Limb (tissue), 2 donors: Measurements from ENCODE around the gene POU2F3.

Experiments used
- DNase-seq, 2 donors: peaks; one replicate each; pipeline ENCODE4 v3.0.0-alpha.2; 2016; ENCODE audit errors: extremely low spot score in 2 of 2

Gene POU2F3

DNA sequence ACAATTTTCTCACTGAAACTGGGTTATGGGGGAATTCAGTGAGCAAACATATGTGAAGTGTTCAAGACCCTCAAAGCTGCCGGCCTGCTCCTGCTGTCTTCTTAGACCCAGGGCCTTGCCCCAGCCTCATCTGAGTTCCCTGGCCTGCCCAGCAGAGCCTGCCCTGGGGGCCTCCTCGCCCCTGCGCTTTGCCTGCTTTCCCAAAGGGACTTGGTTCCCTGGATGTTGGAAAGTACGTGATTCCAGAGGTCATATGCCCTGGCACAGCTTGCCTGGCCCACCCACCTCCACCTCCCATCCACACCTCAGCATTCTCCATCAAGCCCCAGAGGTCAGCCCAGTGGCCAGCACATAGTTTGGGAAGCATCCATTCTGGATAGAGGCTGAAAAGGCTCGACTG is 13.7 kb upstream of the POU2F3 start:
- no peak for DNase-seq

DNA sequence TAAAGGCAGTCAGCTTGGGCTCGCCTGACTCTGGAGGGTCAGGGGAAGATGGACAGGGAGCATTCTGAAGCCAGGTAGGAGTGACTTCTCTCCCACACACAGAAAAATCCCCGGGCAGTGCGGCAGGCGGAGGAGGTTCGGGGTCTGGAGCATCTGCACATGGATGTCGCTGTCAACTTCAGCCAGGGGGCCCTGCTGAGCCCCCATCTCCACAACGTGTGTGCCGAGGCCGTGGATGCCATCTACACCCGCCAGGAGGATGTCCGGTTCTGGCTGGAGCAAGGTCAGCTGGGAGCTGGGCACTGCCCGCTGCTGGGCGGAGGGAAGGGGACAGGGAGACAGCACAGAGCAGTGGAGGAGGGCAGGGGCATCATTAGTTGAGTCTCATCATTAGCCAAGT is 13.2 kb upstream of the POU2F3 start:
- DNase-seq: no peak

- no peak for DNase-seq
Observed at GRCh38 chr11:120227228-120227852, 12.6 kb upstream of the POU2F3 start.

GRCh38 chr11:120228794-120229384 is 11.1 kb upstream of the POU2F3 start:
- DNase-seq: no peak

DNA sequence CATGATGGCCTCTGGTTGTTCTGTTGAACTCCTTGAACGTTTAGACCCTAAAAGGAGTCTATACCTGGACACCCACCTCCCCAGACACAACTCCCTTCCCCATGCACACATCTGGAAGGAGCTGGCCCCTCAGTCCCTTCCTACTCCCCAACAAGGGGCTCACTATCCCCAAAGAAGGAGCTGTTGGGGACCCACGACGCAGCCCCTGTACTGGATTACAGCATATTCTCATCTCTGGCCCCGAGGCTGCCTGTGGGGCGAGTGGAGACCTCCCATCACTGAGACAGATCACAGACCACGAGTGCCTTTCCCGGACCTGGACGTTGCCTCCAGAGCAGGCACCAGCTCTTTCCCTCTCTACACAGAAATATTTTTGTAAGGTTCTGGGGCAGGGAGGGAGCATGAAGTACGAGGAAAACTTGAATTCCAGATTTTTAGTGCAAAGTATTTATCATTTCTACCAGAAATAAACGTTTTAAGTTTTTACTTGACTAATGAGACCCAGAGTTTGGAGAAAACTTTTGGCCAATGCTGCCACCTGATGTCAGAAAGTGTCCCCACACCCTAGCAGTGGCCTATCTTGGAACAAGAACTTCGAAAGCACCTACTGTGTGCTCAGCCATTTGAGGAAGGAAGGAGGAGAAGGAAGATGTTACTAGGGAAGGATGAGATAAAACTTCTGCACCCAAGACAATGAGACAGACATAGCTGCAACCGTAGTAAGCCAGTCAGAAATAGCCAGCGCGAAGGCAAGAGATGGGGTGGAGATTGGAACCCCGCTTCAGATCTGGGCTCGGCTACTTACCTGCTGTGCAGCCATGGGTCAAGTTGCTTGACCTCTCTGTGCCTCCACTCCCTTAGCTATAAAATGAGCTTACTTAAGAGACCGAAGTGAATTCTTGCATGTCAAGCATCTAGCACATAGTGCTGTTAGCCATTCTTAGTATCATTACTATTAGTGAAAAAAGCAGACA is 10.2 kb upstream of the POU2F3 start:
- no peak for DNase-seq

GRCh38 chr11:120230433-120231071 is 9.4 kb upstream of the POU2F3 start:
- DNase-seq: no peak

- no peak for DNase-seq
Observed at GRCh38 chr11:120231963-120232362, 8.0 kb upstream of the POU2F3 start.

DNA sequence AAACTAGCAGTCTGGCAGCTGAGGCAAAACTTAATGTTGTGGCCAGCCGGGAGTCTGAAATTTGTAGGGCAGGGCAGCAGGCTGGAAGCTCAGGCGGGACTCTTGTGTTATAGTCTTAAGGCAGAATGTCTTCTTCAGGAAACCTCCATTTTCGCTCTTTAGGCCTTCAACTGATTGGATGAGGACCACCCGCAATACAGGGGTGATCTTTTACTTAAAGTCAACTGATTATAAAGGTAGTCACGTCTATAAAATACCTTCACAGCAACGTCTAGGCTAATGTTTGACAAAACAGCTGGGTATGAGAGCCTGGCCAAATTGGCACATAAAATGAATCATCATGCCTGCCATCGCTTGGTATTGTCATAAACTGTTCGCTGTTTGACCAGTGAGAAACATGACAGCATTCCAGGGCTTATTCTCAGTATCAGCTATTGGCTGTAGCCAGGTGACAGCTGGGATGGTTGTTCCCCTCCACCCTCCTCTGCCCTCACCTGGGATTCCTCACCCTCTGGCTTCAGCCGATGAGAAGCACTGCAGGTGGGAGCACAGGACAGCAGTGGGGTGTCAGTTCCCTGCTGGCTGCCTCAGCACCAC is 6.6 kb upstream of the POU2F3 start:
- DNase-seq: no peak

DNA sequence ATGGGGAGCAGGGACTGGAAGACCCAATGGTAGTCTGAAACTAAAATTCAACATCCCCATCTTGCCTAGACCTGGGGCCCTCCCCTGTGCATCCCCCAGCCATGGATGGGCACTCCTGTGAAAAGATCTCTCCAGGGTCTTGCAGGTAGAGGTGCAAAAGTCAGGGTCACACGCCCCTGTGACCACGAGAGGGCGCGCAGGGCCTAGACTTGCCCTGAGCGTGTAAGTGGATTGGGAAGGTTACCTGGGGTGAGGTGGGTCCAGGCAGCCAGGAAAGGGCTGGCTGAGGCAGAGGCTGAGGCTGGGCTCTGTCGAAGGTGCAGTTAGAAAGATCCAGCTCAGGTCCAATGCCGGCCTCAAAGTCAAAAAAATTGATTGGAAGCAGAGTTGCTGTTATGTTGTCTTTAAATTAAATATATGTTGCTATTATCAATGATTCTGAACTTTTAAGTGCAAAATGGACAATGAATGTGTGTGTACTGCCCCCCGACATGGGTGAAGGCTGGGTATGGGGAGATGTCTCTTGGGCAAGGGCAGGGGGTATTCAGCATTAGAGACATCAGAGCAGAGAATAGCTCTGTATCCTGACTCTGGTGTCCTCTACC is 4.8 kb upstream of the POU2F3 start:
- peak in 1 of 2 donors; percentile 81 for DNase-seq

DNA sequence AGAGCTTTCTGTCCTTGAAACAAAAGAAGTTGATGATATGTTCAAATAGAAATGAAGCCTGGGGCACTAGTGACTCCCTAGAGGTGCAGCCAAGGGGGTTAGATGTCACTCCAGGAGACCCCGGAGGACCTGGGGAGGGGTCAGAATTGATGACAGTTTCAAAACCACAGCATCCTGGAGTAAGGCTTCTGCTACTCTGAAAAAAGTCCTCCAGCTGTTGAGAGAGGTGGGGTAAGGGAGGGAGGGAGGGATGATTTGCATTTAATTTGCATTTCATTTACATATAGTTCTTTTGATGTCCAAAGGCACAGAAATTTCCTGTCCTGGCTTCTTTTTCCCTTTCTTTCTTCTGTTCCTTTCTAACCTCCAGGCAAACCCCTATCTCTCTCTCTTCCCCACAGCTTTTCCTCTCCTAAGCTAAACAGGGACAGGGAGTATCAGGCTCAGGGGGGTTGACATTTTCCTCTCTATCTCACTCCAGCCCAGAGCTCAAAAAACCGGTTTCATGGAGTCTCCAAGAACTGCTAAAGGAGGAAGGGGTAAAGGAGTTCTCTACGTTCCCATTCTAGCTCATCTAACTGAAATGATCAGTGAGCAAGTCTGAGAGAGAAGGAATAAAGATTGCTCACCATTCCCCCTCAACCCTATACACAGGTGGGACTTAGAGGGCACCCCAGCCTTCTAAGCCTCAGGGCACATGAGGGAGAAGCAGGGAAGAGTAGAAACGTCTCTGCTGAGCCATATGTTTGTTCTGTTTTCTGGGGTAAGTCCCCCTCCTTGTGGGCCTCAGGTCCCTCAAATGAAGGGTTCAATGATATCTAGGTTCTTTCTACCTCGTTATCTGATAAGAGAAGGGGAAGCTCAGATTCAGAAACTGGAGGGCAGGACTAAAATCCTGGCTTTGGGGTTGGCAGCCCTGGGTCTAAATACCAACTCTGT is 3.5 kb upstream of the POU2F3 start:
- no peak for DNase-seq

GRCh38 chr11:120238968-120239620 is 846 bp upstream of the POU2F3 start:
- DNase-seq: no peak

DNA sequence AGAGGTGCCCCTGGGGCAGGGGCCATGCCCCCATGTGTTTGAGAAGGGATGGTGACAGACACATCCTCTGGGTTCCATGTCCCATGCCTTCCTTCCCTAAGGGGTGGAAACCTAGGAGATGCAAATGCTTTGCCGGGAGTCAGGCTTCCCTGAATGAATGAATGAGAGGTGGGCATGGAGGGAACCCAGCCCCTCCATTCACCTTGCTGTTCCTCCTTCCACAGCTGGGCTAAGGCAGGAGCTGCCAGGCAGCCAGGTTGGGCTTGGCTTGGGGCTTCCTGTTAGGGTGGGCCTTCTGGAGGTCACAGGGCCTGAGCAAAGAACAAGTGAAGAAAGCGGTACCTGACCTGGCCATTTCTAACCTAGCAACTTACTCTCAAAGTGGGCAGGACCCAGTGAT is 926 bp downstream of the POU2F3 start:
- DNase-seq: no peak

DNA sequence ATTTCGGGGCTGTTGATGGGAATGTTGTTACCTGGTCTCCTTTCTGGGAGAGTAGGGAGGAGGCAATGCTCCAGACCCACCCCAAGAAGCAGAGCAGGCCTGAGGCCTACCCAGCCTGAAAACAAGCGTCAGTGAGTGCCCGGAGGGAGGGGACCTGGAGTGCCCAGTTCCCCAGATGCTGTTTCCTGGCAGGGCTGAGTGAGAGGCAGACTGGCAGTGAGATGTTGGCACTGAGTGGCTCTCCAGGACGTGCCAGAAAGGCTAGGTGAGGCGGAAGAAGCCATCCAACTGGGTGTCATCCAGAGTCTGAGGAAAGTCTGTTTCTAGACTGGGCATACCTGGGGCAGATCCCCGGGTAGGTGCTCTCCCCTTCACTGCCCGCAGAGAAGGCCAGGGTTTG is 1.3 kb downstream of the POU2F3 start:
- no peak for DNase-seq

GRCh38 chr11:120243221-120243620 is 3.3 kb downstream of the POU2F3 start:
- DNase-seq: no peak

DNA sequence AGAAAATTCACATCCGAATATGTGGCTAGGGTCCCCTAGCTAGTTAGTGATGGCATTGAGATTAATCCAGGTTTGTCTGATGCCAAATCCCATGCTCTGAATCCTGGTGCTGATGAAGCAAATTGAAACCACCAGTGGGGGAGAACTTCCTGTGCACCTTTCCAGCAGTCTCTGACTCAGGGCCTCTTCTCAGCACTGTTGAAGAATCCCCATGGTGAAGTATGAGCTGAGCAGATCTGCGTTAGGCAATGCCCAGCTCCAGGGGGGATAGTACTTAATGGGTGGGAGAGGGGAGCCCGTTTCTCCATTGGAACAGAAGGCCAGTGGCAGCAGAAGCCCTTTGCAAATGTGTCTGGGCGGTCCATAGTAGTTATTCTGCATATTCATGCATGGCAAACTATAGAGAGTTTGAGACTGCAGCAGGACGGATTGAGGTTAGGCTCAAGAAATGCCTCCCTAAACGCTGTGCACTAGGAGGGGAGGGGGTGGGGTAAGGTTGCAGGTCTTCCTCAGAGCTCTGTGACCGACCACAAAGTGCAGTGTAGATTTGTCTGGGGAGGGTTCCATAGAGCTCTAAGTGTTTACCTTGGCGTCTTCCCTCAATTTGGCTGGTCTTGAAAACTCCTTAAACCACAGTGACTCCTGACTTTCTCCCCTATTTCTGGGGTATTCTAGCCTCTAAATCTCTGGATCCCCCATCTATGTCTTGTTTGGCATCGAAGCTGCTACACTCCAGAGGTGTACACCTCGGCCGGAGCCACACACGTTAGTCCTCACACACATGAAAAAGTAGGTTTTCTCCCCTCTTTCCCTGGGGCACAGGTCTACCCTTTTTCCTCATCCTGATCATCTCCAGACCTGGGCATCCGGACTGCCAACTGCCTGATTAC is 4.8 kb downstream of the POU2F3 start:
- DNase-seq: no peak

DNA sequence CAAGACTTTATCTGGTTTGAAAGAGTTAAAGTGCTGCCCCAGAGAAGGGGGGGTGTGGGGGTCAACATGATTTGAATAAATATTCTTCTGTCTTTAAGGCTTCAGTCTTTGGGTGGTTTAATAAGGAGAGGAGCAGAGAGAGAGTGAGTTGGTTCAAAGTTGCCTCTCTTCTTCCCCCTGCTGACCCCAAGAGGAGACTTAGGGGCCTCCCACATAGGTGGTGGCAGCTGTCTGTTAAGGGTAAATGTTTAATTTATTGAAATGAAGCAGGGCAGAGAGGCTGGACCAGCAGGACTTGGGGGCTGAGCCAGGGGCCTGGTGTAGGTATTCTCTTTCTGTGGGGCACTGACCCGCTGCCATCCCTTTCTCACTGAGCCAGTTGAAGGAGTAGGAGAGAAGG is 5.5 kb downstream of the POU2F3 start:
- DNase-seq: no peak

DNA sequence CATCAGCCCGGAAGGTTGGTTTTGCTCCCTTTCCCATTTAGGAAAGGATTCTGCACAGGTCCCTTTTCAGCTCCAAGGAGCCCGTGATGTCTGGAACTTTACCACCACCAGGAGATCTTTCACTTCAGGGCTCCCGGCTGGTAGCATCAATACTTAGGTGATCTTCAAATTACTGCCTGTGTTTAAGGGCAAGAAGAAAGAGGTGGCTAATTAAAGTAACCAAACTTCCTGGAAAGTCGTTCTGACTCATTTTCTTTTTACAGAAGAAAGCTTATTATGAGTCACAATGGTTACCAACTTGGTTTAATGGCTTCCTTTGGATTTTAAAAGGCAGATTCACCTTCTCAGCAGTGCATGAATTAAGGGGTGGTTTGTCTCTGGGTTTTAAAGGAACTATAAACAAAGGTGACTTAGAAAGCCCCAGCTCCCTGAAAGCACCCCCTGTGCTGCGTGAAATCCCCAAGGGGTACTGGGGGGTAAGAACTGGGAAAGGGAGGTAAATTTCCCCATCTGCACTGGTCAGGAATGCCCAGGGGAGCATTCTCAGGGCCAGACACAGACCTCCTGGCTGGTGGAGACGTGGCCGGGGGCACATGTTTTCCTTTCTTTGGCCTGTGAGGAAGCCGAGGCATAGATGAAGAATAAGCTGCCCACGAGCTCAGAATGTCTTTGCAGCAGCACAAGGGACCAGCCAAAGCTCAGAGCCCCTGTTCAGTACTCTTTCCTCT is 8.8 kb downstream of the POU2F3 start:
- DNase-seq: no peak
